PC-9 (cell line): ENCODE data around the gene UQCR10. TPM values are rescaled to one million over a fixed set of nuclear protein-coding genes. Genes with fewer than 3 reads are reported as not detected.

ENCODE experiments used
- BruUV-seq: library from RNA; stranded (reverse); fragments of 400-500 nt; replicated peaks from 2 replicates; lab custom pipeline; 2021; lab: Mats Ljungman, UMichigan
- CTCF ChIA-PET: fragments of 300-600 bp; sonication (Branson Sonifier 250); formaldehyde crosslinking; loops from one replicate; lab custom pipeline; 2022; ENCODE audit warnings: antibody characterized with exemption; lab: Charles Lee
- POLR2A ChIA-PET: fragments of 300-600 bp; sonication (Branson Sonifier 250); formaldehyde crosslinking; loops from one replicate; lab custom pipeline; 2022; ENCODE audit warnings: antibody characterized with exemption; ENCODE audit not compliant: unreplicated experiment; lab: Charles Lee
- DNase-seq, 2 experiments: peaks; one replicate each; pipeline versions ENCODE4 v3.0.0 to v3.0.0-alpha.2; 2015 to 2022; ENCODE audit warnings: mixed read lengths in 1 of 2
- H2AFZ ChIP-seq: fragments of 200-600 bp; sonication (generic); 2 replicates; pipeline ENCODE4 v1.8.1; 2017; ENCODE audit warnings: antibody characterized with exemption
- H3F3A ChIP-seq: fragments of 200-600 bp; sonication (generic); 2 replicates; pipeline ENCODE4 v1.8.1; 2017; ENCODE audit warnings: antibody characterized with exemption, mild to moderate bottlenecking, low read depth; ENCODE audit not compliant: insufficient read depth
- H3K27ac ChIP-seq: fragments of 200-600 bp; sonication (generic); 2 replicates; pipeline ENCODE4 v1.6.1; 2016; ENCODE audit warnings: mixed run types
- H3K27me3 ChIP-seq: fragments of 200-600 bp; sonication (generic); 2 replicates; pipeline ENCODE4 v1.6.1; 2016; ENCODE audit warnings: low read depth, mixed run types; ENCODE audit not compliant: insufficient read depth
- H3K36me3 ChIP-seq: fragments of 200-600 bp; sonication (generic); 2 replicates; pipeline ENCODE4 v1.6.1; 2016; ENCODE audit warnings: low read depth, mixed run types
- H3K4me1 ChIP-seq: fragments of 200-600 bp; sonication (generic); replicated peaks from 2 replicates; pipeline ENCODE4 v1.6.1; 2016; ENCODE audit warnings: mixed run types; ENCODE audit not compliant: insufficient read depth
- H3K4me2 ChIP-seq: fragments of 200-600 bp; sonication (generic); 2 replicates; pipeline ENCODE4 v1.6.1; 2017; ENCODE audit warnings: mixed run types
- H3K4me3 ChIP-seq: fragments of 200-600 bp; sonication (generic); 2 replicates; pipeline ENCODE4 v1.6.1; 2016; ENCODE audit warnings: mixed run types
- H3K79me2 ChIP-seq: fragments of 200-600 bp; sonication (generic); 2 replicates; pipeline ENCODE4 v1.6.1; 2017; ENCODE audit warnings: low read depth, mixed run types
- H3K9me2 ChIP-seq: fragments of 200-600 bp; sonication (generic); 2 replicates; pipeline ENCODE4 v1.8.1; 2017; ENCODE audit warnings: mild to moderate bottlenecking; ENCODE audit not compliant: insufficient read depth
- H3K9me3 ChIP-seq: fragments of 200-600 bp; sonication (generic); 2 replicates; pipeline ENCODE4 v1.8.1; 2016; ENCODE audit warnings: low read depth; ENCODE audit not compliant: insufficient read depth
- H4K20me1 ChIP-seq: fragments of 200-600 bp; sonication (generic); 2 replicates; pipeline ENCODE4 v1.8.1; 2017; ENCODE audit not compliant: insufficient read depth
- CTCF ChIP-seq: fragments of 200-600 bp; sonication (generic); conservative IDR thresholded peaks from 2 replicates; pipeline ENCODE4 v1.6.1; 2017; ENCODE audit warnings: mixed run types, antibody characterized with exemption, mild to moderate bottlenecking, moderate library complexity
- EZH2 ChIP-seq: fragments of 200-600 bp; sonication (generic); IDR thresholded peaks from 2 replicates; pipeline ENCODE4 v1.8.0; 2017; ENCODE audit warnings: antibody characterized with exemption, low read depth
- intact Hi-C: fragments of 100-400 bp; cut with micrococcal nuclease; formaldehyde crosslinking; loops from one replicate; pipeline ENCODE4 v1.10.0; 2022; ENCODE audit not compliant: unreplicated experiment
- total RNA-seq: library from RNA; stranded (reverse); gene quantifications from 2 replicates; pipeline ENCODE4 v1.2.3, GENCODE V29; 2021

Gene UQCR10
- total RNA-seq, 1 experiment from 2014 or later = 103 TPM

- ChIA-PET POLR2A (no interaction called here), CTCF (no interaction called here)
- Histone ChIP-seq H3F3A (no peaks in the 10 kb centered on the region), H4K20me1 (0 out of 2 replicates have a peak, but pooled peaks cover 4% of the 10 kb centered on the region), H2AFZ (0 out of 2 replicates have a peak overlapping the region, but pooled peaks have one; percentile 58), H3K36me3 (no peaks in the 10 kb centered on the region), H3K27me3 (peaks cover 20% of the 10 kb centered on the region), H3K9me2 (no peaks in the 10 kb centered on the region), H3K9me3 (no peaks in the 10 kb centered on the region), H3K4me1 (no peaks in the 10 kb centered on the region), H3K4me3 (no peak overlapping the region; the same call in 1 of the 2 replicates), H3K4me2 (peak overlapping the region; percentile 59; the same call in 1 of the 2 replicates), H3K27ac (no peak overlapping the region), H3K79me2 (no peaks in the 10 kb centered on the region)
- no TSS peak for BruUV-seq
- intact Hi-C loops = no loop called here
- TF ChIP-seq EZH2 (peak; percentile 87; the same call in 1 of the 2 replicates), CTCF (no peak)
- no peak for DNase-seq
These were observed 46.3 kb upstream of the UQCR10 start for GRCh38 chr22:29720811-29721323.

- no peaks in the 10 kb centered on the region for H3K4me1 ChIP-seq
- H3K9me3 ChIP-seq = no peaks in the 10 kb centered on the region
- H3K36me3 ChIP-seq = no peaks in the 10 kb centered on the region
- no peaks in the 10 kb centered on the region for H3F3A ChIP-seq
- CTCF ChIA-PET = no interaction called here
- H3K4me3 ChIP-seq = no peak overlapping the region
- peaks cover 20% of the 10 kb centered on the region for H3K27me3 ChIP-seq
- TF ChIP-seq CTCF (no peak), EZH2 (no peak)
- no peak overlapping the region for H3K27ac ChIP-seq
- H2AFZ ChIP-seq = no peak overlapping the region
- no TSS peak for BruUV-seq
- intact Hi-C loops = no loop called here
- no peaks in the 10 kb centered on the region for H3K79me2 ChIP-seq
- DNase-seq = peak in 1 of 2 experiments; percentile 46
- H3K4me2 ChIP-seq = no peak overlapping the region
- 0 out of 2 replicates have a peak, but pooled peaks cover 4% of the 10 kb centered on the region for H4K20me1 ChIP-seq
- POLR2A ChIA-PET = no interaction called here
- H3K9me2 ChIP-seq = no peaks in the 10 kb centered on the region
These were observed 45.0 kb upstream of the UQCR10 start for GRCh38 chr22:29722151-29722550.

- Histone ChIP-seq H2AFZ (no peak overlapping the region), H4K20me1 (0 out of 2 replicates have a peak, but pooled peaks cover 4% of the 10 kb centered on the region), H3K27me3 (peaks cover 20% of the 10 kb centered on the region), H3K4me2 (no peak overlapping the region), H3K4me3 (no peak overlapping the region), H3K4me1 (no peaks in the 10 kb centered on the region), H3K9me2 (no peaks in the 10 kb centered on the region), H3K79me2 (no peaks in the 10 kb centered on the region), H3K36me3 (no peaks in the 10 kb centered on the region), H3F3A (no peaks in the 10 kb centered on the region), H3K27ac (no peak overlapping the region), H3K9me3 (no peaks in the 10 kb centered on the region)
- CTCF ChIA-PET = no interaction called here
- no TSS peak for BruUV-seq
- POLR2A ChIA-PET = no interaction called here
- TF ChIP-seq CTCF (no peak), EZH2 (no peak)
- intact Hi-C loops = no loop called here
- peak in 1 of 2 experiments; percentile 48 for DNase-seq
These were observed 44.6 kb upstream of the UQCR10 start for GRCh38 chr22:29722587-29722986.
